Measurements from ENCODE around the gene IPMK.

Gene IPMK
- 10.7 to 57.3 (median 30.4) reads per million in 17 experiments for total RNA-seq

- peak; percentile 98 to 99 (median 98) for DNase-seq
Measured at GRCh38 chr10:58267713-58268453, at the start of gene IPMK. Gene IPMK, minus strand, starts transcription at chr10:58267894. Its CDS starts 283 bp downstream, at chr10:58267611.

- DNase-seq: no peak
Measured at GRCh38 chr10:58316874-58317273, 49.2 kb upstream of the IPMK start.

DNA sequence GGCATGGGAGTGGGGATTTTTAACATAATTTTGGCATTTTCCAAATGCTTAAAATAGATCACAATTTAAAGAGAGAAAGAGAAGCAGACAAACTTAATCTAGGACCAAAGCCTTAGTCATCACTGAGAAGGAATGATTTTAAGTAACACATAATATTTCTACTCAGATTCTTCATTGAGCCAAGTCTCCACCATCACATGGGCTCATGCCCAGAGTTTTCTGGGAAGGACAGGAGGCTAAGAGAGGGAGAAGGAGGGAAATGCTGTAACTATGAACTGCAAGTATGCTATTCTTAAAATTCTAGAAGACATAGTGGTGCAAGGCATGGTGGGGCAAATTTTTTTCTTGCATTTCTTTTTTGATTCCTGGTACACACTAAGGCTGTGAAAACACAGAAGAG is 43.3 kb upstream of the IPMK start:
- no peak for DNase-seq

DNA sequence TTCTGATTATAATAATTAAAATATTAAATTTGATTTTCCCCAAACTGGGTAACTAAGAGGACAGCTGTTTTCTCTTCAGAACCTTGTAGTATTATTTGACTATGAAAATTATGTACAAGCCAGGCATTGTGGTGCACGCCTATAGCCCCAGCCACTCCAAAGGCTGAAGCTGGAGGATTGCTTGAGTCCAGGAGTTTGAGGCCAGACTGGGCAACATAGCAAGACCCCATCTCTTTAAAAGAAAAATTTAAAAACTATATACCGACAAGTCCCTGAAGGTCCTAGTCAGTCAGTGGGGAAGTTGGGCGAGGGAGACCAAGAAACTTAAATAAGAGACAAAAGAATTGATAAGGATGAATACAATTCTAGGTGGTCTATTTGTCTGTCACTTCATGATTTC is 40.0 kb upstream of the IPMK start:
- DNase-seq: no peak

DNA sequence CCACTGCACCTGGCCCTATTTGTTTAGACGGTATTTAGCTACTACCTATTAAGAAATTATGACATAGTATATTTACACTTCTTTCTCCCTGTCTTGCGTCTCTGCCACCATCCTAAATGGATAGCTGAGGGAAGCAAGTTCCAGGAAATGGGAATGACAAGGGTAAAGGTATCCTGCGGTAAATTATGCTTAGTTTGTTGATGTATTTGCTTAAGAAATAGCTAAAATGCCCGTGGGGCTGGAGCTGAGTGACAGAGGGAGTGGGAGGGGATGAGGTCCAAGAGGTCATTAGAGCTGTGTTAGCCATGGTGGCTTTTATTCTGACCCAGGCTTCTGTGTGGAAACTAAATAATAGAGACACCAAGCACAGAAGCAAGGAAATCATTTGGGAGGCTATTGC is 38.1 kb upstream of the IPMK start:
- DNase-seq: no peak

DNA sequence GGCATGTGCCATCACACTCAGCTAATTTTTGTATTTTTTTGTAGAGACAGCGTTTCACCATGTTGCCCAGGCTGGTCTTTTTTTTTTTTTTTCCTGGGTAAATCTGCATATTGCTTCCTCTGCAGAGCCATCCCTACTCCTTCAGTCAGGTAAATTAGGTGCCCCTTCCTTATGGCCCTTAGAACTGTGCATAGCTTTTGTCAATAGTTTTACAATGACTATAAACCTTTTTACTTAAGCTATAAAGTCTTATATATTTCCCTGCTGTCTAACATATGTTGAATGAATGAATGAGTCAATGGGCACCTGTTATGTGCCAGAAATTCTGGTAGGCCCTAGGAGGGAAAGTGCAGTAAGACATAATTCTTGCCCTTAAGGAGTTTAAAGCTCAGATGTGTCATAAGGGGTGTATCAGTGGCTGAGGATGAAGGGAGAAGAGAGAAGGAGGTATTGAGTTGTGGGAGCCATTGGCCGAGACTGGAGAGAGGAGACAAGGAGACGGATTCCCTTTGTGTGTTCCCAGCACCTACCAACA is 36.5 kb upstream of the IPMK start:
- DNase-seq: no peak

DNA sequence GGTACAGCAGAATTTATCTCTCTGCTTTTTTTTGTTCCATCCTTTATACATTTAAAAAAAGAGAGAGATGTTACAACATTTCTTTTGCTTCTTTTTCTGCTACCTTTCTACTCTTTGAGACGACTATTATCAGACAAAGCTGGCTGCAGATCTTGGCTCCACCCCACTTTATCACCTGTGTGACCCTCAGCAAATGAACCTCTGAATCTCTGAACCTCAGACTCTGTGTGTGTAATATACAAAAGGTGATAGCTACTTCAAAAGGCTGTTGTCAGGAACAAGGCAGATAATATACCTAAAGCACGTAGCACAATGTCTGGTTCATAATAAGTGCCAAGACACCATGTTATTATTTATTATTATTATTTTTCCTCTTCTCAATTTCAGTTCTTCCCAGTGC is 34.6 kb upstream of the IPMK start:
- DNase-seq: no peak

DNA sequence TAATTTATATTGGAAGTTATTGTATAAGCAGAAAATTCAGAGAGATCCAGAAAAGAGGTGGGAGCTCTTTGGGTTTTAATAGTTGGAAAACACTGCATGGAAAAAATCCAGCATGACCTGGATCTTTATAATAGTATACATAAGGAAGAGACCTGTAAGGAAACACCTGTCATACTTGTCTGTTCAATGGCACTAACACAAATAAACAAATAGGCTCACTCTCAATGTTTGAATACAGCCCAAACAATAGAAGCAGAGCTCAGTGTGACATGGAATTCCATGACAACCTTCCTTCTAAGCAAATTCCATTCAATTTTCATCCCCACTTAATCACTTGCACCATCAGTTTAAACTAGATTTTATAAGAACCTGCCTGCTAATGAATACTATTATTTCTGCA is 33.0 kb upstream of the IPMK start:
- no peak for DNase-seq

- DNase-seq: peak; percentile 74 to 86 (median 80)
Measured at GRCh38 chr10:58299580-58299979, 31.9 kb upstream of the IPMK start.

DNA sequence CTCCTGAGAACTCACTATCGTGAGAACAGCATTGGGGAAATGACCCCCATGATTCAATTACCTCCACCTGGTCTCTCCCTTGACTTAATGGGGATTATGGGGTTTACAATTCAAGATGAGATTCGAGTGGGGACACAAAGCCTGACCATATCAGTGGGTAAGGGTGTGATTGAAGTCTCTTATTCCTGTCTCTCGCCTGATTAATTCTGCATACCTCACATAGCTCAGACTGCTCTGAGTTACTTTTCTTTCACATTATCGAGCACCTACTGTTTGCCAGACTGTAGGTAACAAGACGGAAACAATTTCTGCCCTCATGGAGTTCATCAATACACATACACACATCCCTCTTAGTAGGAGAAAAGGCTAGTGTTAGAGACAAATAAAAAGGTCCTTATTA is 26.3 kb upstream of the IPMK start:
- no peak for DNase-seq

DNA sequence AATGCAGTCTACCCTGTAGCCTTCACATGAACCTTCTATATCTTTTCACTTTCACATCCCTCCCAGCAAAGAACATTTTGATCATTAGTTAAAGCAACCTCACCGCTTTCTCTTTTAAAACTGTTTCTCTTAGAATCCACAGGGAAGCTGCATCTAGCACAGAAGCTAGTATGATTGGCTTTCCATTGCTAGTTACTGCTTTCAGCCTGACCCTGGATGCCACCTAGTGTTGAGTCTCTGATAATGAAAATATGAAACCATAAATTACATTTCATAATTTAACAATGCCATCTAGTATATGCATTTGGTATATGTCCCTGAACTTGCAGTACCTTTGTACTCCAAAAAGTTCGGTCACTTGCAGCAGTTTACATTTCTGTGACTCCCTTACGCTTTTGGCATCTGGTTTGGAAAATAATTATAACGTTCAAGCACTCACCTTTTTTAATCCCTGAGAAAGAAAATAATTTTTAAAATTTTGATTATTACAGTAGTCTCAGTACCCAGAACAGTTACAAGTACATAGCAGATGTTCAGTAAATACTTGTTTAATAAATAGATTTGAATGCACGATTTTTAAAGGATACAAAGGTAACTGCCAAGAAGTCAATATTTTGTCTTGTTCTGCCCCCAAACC is 24.0 kb upstream of the IPMK start:
- peak; percentile 56 to 80 (median 71) for DNase-seq

DNA sequence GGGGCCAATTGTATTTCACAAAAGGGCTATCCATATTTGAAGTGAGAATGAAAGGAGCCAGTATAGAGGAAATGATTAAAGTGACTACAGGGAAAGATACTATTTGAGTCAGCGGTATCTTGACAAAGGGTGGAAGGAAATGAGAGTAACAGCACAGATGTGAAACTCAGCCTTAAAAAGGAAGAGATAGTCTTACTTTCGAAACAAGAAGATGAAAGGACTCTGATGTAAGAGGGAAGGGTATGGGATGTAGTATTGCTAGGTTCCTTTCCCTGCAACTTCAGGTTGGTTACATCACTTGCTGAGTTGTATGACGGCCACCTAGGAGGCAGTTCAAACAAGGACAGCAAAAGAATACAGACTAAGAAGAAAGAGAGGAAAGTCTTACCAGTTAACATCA is 14.9 kb upstream of the IPMK start:
- DNase-seq: peak; percentile 28 to 80 (median 64)

- DNase-seq: no peak
Measured at GRCh38 chr10:58281092-58281752, 13.5 kb upstream of the IPMK start.

DNA sequence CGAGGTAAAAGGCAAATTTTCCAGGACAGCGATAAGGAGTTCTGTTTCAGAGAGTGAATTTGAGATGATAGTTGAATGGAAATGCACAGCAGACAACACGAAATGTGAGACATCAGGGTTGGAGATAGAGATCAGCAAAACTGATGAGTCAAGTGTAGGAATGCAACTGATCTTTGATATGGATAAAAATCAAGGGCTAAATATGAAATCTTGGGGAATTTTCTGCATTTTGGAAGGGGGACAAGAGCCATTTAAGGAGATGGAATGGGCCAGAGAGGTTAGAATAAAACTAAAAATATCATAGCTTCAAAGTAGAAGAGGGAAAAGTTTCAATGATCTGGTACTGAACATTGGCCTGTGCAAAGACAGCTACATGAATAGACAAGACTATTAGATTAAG is 12.8 kb upstream of the IPMK start:
- no peak for DNase-seq

GRCh38 chr10:58278962-58279307 is 11.2 kb upstream of the IPMK start:
- no peak for DNase-seq

DNA sequence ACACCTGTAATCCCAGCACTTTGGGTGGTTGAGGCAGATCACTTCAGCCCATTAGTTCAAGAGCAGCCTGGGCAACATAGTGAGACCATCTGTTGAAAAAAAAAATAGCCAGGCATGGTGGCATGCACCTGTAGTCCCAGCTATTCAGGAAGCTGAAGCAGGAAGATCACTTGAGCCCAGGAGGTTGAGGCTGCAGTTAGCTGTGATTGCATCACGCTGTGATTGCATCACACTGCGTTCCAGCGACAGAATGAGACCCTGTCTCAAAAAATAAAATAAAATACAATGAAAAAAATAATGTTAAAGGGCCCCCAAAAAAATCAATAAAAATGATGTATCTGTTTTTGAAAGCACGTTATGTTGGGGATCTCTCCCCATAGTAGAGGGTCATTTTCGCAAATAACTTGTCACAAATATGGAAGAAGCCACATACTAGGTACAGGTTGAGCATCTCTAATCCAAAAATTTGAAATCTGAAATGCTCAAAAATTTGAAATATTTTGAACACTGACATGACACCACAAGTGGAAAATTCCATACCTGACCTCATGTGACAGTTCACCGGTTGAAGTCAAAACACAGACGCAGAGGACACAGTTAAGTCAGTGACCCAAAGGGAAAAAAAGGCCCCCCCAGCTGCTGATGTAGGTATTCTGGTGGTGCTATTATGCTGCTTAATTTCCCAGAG is 10.7 kb upstream of the IPMK start:
- DNase-seq: no peak

- no peak for DNase-seq
Measured at GRCh38 chr10:58275908-58276307, 8.2 kb upstream of the IPMK start.

DNA sequence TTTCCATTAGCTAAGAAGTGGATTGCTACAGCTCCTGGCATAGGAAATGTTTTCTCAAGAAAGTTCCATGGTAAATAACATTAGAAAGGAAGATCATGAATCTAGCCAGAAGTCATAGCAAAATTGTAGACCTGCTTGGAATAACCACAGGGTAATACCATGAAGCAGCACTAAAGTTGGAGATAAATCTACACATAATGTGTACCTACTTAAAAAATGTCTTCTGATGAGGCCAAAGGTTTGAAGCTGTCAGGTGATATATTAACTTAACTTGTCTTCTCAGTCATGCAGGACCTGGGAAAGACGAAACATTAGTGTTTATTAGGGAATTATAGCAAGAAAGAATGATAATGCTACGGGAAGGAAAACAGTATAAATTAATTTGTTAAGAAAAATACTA is 7.6 kb upstream of the IPMK start:
- DNase-seq: no peak

DNA sequence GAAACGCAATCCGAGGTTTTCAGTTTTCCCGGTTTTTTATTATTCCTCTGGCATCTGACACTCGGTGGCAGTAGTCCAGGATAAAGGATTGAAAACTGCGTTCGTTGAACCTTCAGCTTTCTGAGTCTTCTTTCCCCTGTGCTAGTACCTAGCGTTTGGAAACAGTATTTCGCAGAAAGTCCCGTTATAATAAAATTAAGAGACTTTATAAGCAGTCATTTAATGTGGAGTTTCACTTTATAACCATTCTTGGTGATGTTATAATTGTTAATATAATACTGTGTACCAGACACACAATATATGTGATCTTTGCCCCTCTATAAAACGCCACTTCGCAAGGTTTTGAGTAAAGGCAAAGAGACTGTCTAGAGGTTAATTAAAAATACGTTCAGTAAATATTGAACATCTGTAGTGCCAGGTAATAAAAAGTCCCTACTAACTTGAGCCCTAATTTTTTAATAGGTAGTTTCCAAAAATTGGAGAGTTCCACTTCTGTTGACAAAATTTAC is 2.1 kb upstream of the IPMK start:
- no peak for DNase-seq

- DNase-seq: peak; percentile 98 to 99 (median 99)
Measured at GRCh38 chr10:58268946-58269781, 1.5 kb upstream of the IPMK start, which contains the start of gene CISD1. Gene CISD1, plus strand, starts transcription at chr10:58269162. Its CDS starts 112 bp downstream, at chr10:58269274.

DNA sequence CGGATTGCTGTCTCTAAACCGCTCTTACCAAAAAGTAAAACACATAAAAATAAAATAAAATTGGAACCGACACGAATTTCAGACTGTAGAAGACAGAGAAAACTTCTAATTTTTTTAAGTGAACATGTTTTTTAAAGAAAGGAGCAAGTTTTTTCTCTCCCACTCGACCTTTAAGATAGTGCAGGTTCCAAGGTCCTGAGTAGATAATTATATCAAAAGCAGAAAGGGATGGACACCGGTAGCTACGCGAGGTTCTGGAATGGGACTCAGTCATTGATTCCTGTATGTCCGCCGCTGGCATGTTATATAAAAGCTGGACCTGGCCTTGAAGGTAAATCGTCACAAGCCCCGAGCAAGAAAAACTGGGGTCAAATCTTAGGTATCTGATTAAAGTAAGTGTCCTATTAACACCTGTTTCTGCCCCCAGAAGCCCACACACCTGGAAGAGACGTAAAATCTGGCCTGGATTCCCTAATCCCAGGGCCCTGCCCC is 806 bp upstream of the IPMK start:
- DNase-seq: no peak

Measured in suppressor macrophage (primary cell).